Vagina (tissue), 2 donors: ENCODE results near the gene CACNB2. TPM values are rescaled to one million over a fixed set of nuclear protein-coding genes. Genes with fewer than 3 reads are reported as not detected.

Source experiments
- DNase-seq, 2 donors: peaks; one replicate each; pipeline ENCODE4 v3.0.0-alpha.2; 2017; ENCODE audit errors: extremely low spot score in 2 of 2
- H3K27ac ChIP-seq: fragments of 200-600 bp; sonication (generic); one replicate; pipeline ENCODE4 v1.5.1; 2019
- H3K27me3 ChIP-seq: fragments of 200-600 bp; sonication (generic); one replicate; pipeline ENCODE4 v1.5.1; 2019
- H3K36me3 ChIP-seq, 2 donors: fragments of 200-600 bp; sonication (generic); one replicate each; pipeline ENCODE4 v1.5.1; 2017 to 2019
- H3K4me1 ChIP-seq: fragments of 200-600 bp; sonication (generic); one replicate; pipeline ENCODE4 v1.5.1; 2019
- H3K4me3 ChIP-seq, 2 donors: fragments of 200-600 bp; sonication (generic); 1 replicate in 1 of 2; 2 replicates in 1 of 2; pipeline ENCODE4 v1.5.1; 2016 to 2019
- H3K9me3 ChIP-seq: fragments of 200-600 bp; sonication (generic); one replicate; pipeline ENCODE4 v1.5.1; 2019
- POLR2A ChIP-seq, 2 donors: fragments of 450-650 bp; IDR thresholded peaks; one replicate each; pipeline ENCODE4 v1.6.1; 2017; ENCODE audit warnings: antibody characterized with exemption in 2 of 2, mild to moderate bottlenecking in 2 of 2, moderate library complexity in 2 of 2
- POLR2AphosphoS5 ChIP-seq, 2 donors: sonication (generic); formaldehyde crosslinking; IDR thresholded peaks; one replicate each; pipeline ENCODE4 v1.9.0; 2017; ENCODE audit warnings: antibody characterized with exemption in 2 of 2, mild to moderate bottlenecking in 2 of 2, low read depth in 1 of 2; ENCODE audit not compliant: insufficient read depth in 1 of 2
- intact Hi-C: fragments of 100-400 bp; cut with DNase I; formaldehyde crosslinking; loops from one replicate; pipeline ENCODE4 v1.15.1; 2023
- total RNA-seq: library from RNA; depleted of rRNA; stranded (reverse); fragments of >200 nt; gene quantifications from one replicate; pipeline ENCODE4 v1.2.3, GENCODE V29; 2016
- TF ChIP-seq, protein P1 (sequence below), 3 experiments: fragments of 450-650 bp in 2 of 3; fragments of 200-600 bp in 1 of 3; sonication (generic) in 1 of 3; IDR thresholded peaks; one replicate each; pipeline ENCODE4 v1.5.1; 2017 to 2019; ENCODE audit warnings: antibody characterized with exemption in 3 of 3, mild to moderate bottlenecking in 2 of 3, moderate library complexity in 2 of 3

Gene CACNB2
- total RNA-seq, 1 donor from 2014 or later = 12.8 TPM

DNA sequence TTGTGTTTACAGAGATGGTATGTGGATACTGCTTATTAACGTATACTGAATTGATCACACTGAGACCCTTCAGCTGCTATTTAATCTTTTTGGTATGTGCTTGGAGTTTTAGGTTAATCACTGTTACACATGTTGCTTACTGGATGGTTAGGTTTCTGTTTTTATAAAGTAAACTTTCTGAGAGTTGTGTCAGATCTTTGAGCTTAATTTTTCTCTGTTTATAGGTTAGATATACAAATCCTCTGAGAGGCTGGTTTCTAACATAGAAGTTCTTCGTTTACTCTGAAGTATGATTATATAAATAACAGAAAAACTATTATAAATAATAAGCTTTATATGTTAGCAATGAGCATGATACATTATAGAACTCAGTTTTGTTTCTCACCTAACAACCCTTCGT lies 388.1 kb downstream of the CACNB2 start:
- H3K4me3 ChIP-seq = no peak overlapping the region
- no peak overlapping the region for H3K27ac ChIP-seq
- no peaks in the 10 kb centered on the region for H3K4me1 ChIP-seq
- TF ChIP-seq POLR2AphosphoS5 (IDR thresholded peaks at IDR 0.05; ENCODE audit: insufficient read depth in 1 of 2, low read depth in 1 of 2) (no peak), POLR2A (IDR thresholded peaks at IDR 0.05) (no peak)
- TF ChIP-seq, protein P1, sequence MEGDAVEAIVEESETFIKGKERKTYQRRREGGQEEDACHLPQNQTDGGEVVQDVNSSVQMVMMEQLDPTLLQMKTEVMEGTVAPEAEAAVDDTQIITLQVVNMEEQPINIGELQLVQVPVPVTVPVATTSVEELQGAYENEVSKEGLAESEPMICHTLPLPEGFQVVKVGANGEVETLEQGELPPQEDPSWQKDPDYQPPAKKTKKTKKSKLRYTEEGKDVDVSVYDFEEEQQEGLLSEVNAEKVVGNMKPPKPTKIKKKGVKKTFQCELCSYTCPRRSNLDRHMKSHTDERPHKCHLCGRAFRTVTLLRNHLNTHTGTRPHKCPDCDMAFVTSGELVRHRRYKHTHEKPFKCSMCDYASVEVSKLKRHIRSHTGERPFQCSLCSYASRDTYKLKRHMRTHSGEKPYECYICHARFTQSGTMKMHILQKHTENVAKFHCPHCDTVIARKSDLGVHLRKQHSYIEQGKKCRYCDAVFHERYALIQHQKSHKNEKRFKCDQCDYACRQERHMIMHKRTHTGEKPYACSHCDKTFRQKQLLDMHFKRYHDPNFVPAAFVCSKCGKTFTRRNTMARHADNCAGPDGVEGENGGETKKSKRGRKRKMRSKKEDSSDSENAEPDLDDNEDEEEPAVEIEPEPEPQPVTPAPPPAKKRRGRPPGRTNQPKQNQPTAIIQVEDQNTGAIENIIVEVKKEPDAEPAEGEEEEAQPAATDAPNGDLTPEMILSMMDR (IDR thresholded peaks at IDR 0.05) = no peak
- no peaks in the 10 kb centered on the region for H3K36me3 ChIP-seq
- no peaks in the 10 kb centered on the region for H3K9me3 ChIP-seq
- intact Hi-C loops = no loop called here
- DNase-seq = no peak
- H3K27me3 ChIP-seq = no peaks in the 10 kb centered on the region

DNA sequence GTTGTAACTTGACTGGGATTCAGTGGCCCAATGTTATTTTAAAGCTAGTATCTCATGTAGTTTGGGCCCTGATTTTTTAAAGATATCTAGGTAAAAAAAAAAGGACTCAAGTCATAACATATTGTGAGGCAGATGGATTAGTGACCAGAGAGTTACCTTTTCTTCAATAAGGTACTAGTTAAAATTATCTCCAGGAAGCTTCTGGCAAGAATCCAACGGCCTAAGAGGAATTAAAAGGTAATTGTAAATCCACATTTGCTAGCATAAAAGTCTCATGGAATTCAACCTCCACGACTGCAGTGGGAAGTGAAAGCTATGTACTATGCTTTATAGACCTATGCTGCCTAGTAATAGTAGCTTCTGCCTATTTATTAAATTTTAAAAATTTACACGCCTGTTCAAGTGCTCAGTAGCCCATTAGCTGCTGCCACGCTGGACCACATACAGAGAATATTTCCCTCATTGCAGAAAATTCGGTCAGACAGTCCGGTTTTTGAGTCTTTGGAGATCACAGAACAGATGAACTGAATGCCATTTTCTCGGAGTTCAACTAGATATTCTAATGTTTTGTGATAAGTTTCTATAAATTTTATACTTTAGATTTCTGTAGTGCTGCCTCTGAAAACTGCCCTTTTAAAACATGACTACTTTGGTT lies 392.8 kb downstream of the CACNB2 start:
- Histone ChIP-seq H3K36me3 (no peaks in the 10 kb centered on the region), H3K27ac (no peak overlapping the region)
- intact Hi-C loops = no loop called here

DNA sequence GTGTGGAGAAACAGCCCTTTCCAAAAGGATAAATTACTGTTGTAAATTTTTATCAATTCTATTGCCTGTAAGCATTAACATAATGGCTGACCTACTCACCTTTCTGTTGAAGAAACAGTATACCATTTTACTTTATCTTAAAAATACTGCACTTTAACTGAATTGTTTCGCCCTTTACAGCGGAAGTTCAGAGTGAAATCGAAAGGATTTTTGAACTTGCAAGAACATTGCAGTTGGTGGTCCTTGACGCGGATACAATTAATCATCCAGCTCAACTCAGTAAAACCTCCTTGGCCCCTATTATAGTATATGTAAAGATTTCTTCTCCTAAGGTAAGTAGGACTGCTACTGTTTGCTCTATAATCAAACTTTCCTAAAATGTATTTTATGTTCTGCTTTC lies 393.7 kb downstream of the CACNB2 start:
- TF ChIP-seq POLR2AphosphoS5 (IDR thresholded peaks at IDR 0.05; ENCODE audit: insufficient read depth in 1 of 2, low read depth in 1 of 2) (no peak), POLR2A (IDR thresholded peaks at IDR 0.05) (no peak)
- TF ChIP-seq, protein P1 (IDR thresholded peaks at IDR 0.05) = no peak
- Histone ChIP-seq H3K27ac (no peak overlapping the region), H3K9me3 (no peaks in the 10 kb centered on the region), H3K27me3 (no peaks in the 10 kb centered on the region), H3K4me3 (no peak overlapping the region), H3K4me1 (no peaks in the 10 kb centered on the region), H3K36me3 (peaks cover 0 to under 1% of the 10 kb centered on the region in 2 donors)
- intact Hi-C loops = no loop called here
- DNase-seq = no peak

More for the DNA sequence above, 392.8 kb downstream of the CACNB2 start:
- no peak overlapping the region for H3K4me3 ChIP-seq
- H3K9me3 ChIP-seq = no peaks in the 10 kb centered on the region
- no peak for DNase-seq
- no peaks in the 10 kb centered on the region for H3K4me1 ChIP-seq
- TF ChIP-seq POLR2AphosphoS5 (IDR thresholded peaks at IDR 0.05; ENCODE audit: insufficient read depth in 1 of 2, low read depth in 1 of 2) = no peak
- TF ChIP-seq, protein P1 (IDR thresholded peaks at IDR 0.05) = no peak
- no peak for TF ChIP-seq POLR2A (IDR thresholded peaks at IDR 0.05)
- H3K27me3 ChIP-seq = no peaks in the 10 kb centered on the region

DNA sequence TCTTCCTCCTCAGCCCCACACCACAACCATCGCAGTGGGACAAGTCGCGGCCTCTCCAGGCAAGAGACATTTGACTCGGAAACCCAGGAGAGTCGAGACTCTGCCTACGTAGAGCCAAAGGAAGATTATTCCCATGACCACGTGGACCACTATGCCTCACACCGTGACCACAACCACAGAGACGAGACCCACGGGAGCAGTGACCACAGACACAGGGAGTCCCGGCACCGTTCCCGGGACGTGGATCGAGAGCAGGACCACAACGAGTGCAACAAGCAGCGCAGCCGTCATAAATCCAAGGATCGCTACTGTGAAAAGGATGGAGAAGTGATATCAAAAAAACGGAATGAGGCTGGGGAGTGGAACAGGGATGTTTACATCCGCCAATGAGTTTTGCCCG lies 399.1 kb downstream of the CACNB2 start:
- peaks cover 0 to 29% of the 10 kb centered on the region in 2 donors for H3K36me3 ChIP-seq
- DNase-seq = no peak
- intact Hi-C loops = no loop called here

DNA sequence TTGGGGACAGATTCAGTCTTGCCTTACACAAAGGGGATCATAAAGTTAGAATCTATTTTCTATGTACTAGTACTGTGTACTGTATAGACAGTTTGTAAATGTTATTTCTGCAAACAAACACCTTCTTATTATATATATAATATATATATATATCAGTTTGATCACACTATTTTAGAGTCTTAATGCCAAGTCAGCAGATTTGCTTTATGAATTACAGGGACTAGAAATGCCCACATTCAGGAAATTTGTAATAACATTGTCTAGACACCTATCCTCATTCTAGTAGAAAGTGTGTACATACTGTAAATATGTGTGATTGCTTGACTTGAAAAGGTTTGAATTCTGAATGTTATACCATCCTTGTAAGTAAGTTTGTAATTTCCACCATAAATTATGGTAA lies 400.0 kb downstream of the CACNB2 start:
- Histone ChIP-seq H3K27me3 (no peaks in the 10 kb centered on the region), H3K9me3 (no peaks in the 10 kb centered on the region), H3K27ac (no peak overlapping the region), H3K36me3 (peaks cover 0 to 35% of the 10 kb centered on the region in 2 donors), H3K4me1 (no peaks in the 10 kb centered on the region), H3K4me3 (no peak overlapping the region)
- TF ChIP-seq, protein P1 (IDR thresholded peaks at IDR 0.05) = no peak
- TF ChIP-seq POLR2AphosphoS5 (IDR thresholded peaks at IDR 0.05; ENCODE audit: insufficient read depth in 1 of 2, low read depth in 1 of 2) (no peak), POLR2A (IDR thresholded peaks at IDR 0.05) (no peak)
- no peak for DNase-seq
- intact Hi-C loops = no loop called here

More for the DNA sequence above, 399.1 kb downstream of the CACNB2 start:
- H3K27ac ChIP-seq = no peak overlapping the region
- H3K4me3 ChIP-seq = no peak overlapping the region
- H3K4me1 ChIP-seq = no peaks in the 10 kb centered on the region
- H3K9me3 ChIP-seq = no peaks in the 10 kb centered on the region
- no peak for TF ChIP-seq POLR2A (IDR thresholded peaks at IDR 0.05)
- TF ChIP-seq, protein P1 (IDR thresholded peaks at IDR 0.05) = no peak
- no peak for TF ChIP-seq POLR2AphosphoS5 (IDR thresholded peaks at IDR 0.05; ENCODE audit: insufficient read depth in 1 of 2, low read depth in 1 of 2)
- no peaks in the 10 kb centered on the region for H3K27me3 ChIP-seq
